Measurements from ENCODE around the gene KRTAP26-1. TPM values are rescaled to one million over a fixed set of nuclear protein-coding genes. Genes with fewer than 3 reads are reported as not detected.

Gene KRTAP26-1, protein sequence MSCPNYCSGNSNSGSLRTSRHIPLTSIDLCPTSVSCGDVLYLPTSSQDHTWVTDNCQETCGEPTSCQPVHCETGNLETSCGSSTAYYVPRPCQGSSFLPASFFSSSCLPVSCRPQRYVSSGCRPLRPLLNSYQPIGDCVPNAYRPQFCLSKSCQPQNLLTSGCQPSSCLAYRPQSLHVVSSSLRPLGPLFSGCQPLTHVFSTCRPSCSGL
- total RNA-seq = not detected
- long read RNA-seq = 0 reads

GRCh38 chr21:30320215-30320614 lies at the start of gene KRTAP26-1:
Gene KRTAP26-1 (minus strand): TSS chr21:30320315. CDS start chr21:30320035, 280 bp downstream.
- intact Hi-C loops (cut with DNase I) = no loop called here
- ATAC-seq (ENCODE audit: poor library complexity) = no peak
- no peak for DNase-seq

DNA sequence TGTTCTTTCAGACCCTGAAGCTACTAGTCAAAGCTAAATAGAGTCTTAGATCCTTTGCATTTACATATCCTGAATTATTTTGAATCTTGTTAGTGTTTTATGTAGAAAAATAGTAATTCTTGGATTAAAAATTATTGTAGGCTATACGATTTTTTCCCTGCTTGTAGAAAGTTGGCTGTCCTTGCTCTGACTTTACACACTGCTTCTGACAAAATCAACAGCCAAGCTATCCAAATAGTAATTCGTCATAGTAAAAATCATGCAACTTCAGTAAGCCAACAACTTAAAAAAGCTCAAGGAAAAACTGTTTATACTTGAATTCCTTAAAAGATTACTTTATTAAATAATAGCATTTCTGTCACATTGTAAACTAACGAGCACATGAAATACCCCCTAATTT lies 35.8 kb upstream of the KRTAP26-1 start:
- intact Hi-C loops (cut with DNase I) = no loop called here
- DNase-seq = no peak
- no peak for ATAC-seq (ENCODE audit: poor library complexity)

DNA sequence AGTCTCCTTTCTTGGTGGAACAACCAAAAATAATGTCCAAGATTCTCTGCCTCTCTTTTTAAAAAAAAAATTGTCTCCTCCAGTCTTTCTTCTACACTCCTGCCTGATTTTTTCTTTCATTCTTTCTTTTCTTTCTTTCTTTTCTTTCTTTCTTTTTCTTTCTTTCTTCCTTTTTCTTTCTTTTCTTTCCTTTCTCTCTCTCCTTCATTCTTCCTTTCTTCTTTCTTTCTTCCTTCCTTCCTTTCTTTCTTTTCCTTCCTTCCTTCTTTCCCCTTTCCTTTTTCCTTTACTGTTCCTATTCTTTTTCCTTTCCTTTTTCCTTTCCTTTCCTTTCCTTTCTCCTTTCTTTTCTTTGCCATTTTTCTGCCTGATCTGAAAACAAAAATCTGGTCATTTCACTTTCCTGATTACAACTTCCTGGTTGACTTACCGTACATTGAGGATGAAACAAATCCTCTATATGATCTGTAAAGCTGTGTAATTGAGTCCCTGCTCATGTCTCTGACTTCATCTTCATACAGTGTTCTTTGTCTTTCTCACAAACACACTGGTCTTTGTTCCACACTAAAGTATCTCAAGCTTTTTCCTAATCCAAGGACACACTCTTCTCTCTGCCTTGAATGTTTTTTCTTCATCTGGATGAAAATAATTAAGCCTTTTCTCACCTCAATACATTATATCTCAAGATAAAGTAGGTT lies 34.3 kb upstream of the KRTAP26-1 start:
- no peak for DNase-seq
- intact Hi-C loops (cut with DNase I) = no loop called here
- ATAC-seq (ENCODE audit: poor library complexity) = no peak

GRCh38 chr21:30351534-30351933 lies 31.4 kb upstream of the KRTAP26-1 start:
- ATAC-seq (ENCODE audit: poor library complexity) (no peak), DNase-seq (no peak)
- intact Hi-C loops (cut with DNase I) = no loop called here

DNA sequence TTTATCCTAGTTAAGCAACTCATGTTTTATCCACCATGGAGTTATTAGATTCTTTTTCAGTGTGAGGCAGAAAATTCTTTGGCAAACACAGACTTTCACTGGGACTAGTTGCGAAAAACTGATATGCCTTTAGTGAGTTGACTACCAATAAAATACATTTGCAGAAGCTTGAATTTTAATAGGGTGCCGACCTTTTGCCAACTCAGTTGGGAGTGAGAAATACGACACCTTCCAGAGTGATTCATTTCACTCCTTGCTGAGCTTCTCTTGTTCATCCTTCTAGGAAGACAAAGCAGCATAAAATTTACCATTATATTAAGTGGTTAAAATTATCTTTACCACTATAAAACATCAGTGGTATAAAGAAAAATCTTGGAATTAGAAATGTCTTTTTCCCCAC lies 29.5 kb upstream of the KRTAP26-1 start:
- intact Hi-C loops (cut with DNase I) = loop anchor here (10.0 kb wide), 1 partner anchor 735 kb away; no protein-coding TSS in a partner anchor

GRCh38 chr21:30348506-30348905 lies 28.4 kb upstream of the KRTAP26-1 start, which contains the start of gene KRTAP23-1:
Gene KRTAP23-1 (minus strand): TSS chr21:30348606. CDS start chr21:30348606, 0 bp downstream.
- DNase-seq = no peak
- intact Hi-C loops (cut with DNase I) = loop anchor here (10.0 kb wide), 1 partner anchor 736 kb away; no protein-coding TSS in a partner anchor
- no peak for ATAC-seq (ENCODE audit: poor library complexity)

More for the DNA sequence above, 29.5 kb upstream of the KRTAP26-1 start:
- ATAC-seq (ENCODE audit: poor library complexity) (no peak), DNase-seq (no peak)

DNA sequence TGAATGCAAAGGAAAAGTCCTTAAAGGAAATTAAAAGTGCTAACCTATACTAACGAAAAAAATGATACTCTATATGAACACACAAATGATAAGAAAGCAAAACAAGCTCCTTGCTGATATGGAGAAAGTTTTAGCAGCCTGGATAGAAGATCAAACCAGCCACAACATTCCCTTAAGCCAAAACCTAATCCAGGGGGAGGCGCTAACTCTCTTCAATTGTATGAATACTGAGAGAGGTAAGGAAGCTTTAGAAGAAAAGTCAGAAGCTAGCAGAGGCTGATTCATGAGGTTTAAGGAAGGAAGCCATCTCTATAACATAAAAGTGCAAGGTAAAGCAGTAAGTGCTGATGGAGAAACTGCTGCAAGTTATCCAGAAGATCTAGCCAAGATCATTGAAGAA lies 24.9 kb upstream of the KRTAP26-1 start:
- no peak for DNase-seq
- intact Hi-C loops (cut with DNase I) = loop anchor here (10.0 kb wide), 1 partner anchor 740 kb away; no protein-coding TSS in a partner anchor
- ATAC-seq (ENCODE audit: poor library complexity) = no peak

- intact Hi-C loops (cut with DNase I) = loop anchor here (10.0 kb wide), 1 partner anchor 744 kb away; no protein-coding TSS in a partner anchor
- ATAC-seq (ENCODE audit: poor library complexity) = no peak
- DNase-seq = peak; percentile 39
These were observed 20.8 kb upstream of the KRTAP26-1 start for GRCh38 chr21:30340714-30341573.

GRCh38 chr21:30338717-30339116 lies 18.6 kb upstream of the KRTAP26-1 start:
- intact Hi-C loops (cut with DNase I) = no loop called here
- ATAC-seq (ENCODE audit: poor library complexity) (no peak), DNase-seq (no peak)

GRCh38 chr21:30337772-30338171 lies 17.7 kb upstream of the KRTAP26-1 start:
- DNase-seq (no peak), ATAC-seq (ENCODE audit: poor library complexity) (no peak)
- intact Hi-C loops (cut with DNase I) = no loop called here

- intact Hi-C loops (cut with DNase I) = no loop called here
- no peak for DNase-seq
These were observed 17.2 kb upstream of the KRTAP26-1 start, which contains the start of gene KRTAP27-1 for GRCh38 chr21:30337276-30337744. Gene KRTAP27-1 (minus strand): TSS chr21:30337694. CDS start chr21:30337668, 26 bp downstream.

GRCh38 chr21:30336596-30336995 lies 16.5 kb upstream of the KRTAP26-1 start:
- ATAC-seq (ENCODE audit: poor library complexity) (no peak), DNase-seq (no peak)
- intact Hi-C loops (cut with DNase I) = no loop called here

More at GRCh38 chr21:30337276-30337744, 17.2 kb upstream of the KRTAP26-1 start, which contains the start of gene KRTAP27-1:
- ATAC-seq (ENCODE audit: poor library complexity) = no peak

- intact Hi-C loops (cut with DNase I) = no loop called here
- ATAC-seq (ENCODE audit: poor library complexity) = no peak
- DNase-seq = no peak
These were observed 13.6 kb upstream of the KRTAP26-1 start for GRCh38 chr21:30333736-30334135.

DNA sequence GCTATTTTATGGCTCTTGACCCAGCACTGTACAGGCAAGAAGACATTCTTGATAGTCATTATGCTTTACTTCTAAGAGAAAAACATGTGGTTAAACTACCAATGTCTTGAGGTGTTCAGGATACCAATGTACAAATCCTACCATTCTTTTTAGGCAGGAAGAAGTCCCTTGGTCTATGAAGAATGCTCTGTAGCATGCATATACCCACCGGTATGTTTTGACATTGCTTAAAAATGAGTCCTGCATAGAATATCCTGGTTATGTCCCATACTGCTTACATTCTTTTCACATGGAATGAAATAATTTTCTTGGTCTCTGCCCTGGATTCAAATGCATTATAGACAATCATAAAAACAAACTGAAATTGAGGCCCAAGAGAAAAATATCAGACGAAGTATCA lies 12.6 kb upstream of the KRTAP26-1 start:
- no peak for ATAC-seq (ENCODE audit: poor library complexity)
- DNase-seq = no peak
- intact Hi-C loops (cut with DNase I) = no loop called here

DNA sequence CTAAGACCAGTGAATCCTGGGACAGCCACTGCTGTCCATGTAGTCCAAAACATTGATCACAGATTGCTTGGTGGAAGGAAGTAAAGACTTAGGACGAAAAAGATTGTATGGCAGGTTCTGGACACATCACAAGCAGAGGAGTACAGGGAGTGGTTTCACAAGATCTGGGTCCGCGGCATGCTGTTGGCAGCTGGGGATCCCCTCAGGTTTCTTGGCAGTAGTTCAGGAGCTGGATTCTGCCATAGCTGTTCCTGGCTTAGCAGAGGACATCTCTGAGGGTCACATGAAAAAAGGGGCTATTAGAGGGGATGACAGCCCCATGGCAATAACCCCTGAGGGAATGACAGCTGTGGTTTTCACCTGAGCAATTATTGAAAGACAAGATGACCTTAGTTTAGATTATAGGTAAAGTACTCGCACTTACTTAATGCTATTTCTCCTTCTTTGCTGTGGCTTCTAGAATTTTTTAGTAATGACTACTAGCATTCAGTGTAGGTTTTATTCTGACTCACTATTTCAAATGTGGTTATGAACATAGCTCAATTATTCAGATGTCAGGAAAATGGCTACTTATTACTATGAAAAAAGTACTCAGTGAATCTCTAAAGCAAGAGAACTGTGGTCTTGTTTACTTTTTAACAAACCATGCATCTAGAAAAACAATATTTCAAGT lies 9.2 kb upstream of the KRTAP26-1 start:
- ATAC-seq (ENCODE audit: poor library complexity) = no peak
- DNase-seq = no peak
- intact Hi-C loops (cut with DNase I) = no loop called here

DNA sequence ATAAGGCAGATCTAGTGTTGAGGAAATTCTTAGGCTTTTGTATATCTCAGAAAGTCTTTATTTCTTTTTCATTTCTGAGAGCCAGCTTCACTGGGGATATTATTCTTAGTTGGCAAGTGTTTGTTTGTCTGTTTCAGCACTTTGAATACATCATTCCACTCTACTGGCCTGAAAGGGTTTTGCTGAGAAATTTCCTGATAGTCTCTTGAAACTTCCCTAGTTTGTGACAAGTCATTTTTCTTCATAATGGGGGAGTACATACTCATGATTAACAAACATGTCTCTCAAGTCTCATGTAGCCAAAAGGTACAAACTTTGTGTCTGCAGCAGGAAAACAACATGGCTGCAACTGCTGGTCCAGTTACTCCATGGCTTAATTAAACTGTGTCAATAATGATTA lies 6.3 kb upstream of the KRTAP26-1 start:
- ATAC-seq (ENCODE audit: poor library complexity) (no peak), DNase-seq (no peak)
- intact Hi-C loops (cut with DNase I) = no loop called here

- DNase-seq (no peak), ATAC-seq (ENCODE audit: poor library complexity) (no peak)
- intact Hi-C loops (cut with DNase I) = no loop called here
These were observed 4.4 kb downstream of the KRTAP26-1 start for GRCh38 chr21:30315701-30316100.

DNA sequence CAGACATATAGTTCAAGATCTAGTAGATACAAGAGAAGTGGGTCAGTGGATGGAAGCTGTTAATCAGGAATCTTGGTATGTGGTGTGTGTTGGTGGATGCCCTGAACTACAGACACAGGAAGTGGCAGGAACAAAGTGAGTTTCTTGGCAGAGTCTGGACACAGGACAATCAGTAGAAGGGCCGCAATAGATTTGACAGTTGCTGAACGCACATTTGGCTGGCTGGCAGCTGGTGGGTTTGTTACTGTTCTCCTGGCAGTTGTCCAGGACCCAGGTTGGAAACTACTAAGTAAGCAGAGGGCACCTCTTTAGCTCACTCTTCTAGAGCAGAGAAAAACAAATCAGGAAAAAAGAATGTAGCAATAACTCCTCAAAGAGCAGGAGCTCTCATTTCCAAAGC lies 13.2 kb downstream of the KRTAP26-1 start:
- intact Hi-C loops (cut with DNase I) = no loop called here
- no peak for DNase-seq

More for the DNA sequence above, 13.2 kb downstream of the KRTAP26-1 start:
- ATAC-seq (ENCODE audit: poor library complexity) = no peak
